ENCODE data around the gene CAPS.

The CAPS gene

GRCh38 chr19:5877427-5877826, 36.6 kb upstream of the CAPS start:
- Histone ChIP-seq H3K4me3 (replicated peaks; ENCODE audit: insufficient read depth, low read length) (no peak overlapping the region), H3K27me3 (ENCODE audit: insufficient read depth, poor library complexity, severe bottlenecking) (peaks cover 2% of the 10 kb centered on the region), H3K27ac (replicated peaks) (no peak overlapping the region)
- TF ChIP-seq SPI1 (IDR thresholded peaks at IDR 0.05; ENCODE audit: borderline replicate concordance, low read depth): no peak
- no peak for TF ChIP-seq GABPA (IDR thresholded peaks at IDR 0.05; ENCODE audit: low read depth)
- no peak for TF ChIP-seq CTCF (IDR thresholded peaks at IDR 0.05; ENCODE audit: insufficient read depth, low read length)
- TF ChIP-seq REST (IDR thresholded peaks at IDR 0.05; ENCODE audit: insufficient replicate concordance, low read depth): no peak
- TF ChIP-seq POLR2AphosphoS5 (IDR thresholded peaks at IDR 0.05; ENCODE audit: low read depth): no peak
- no peak for DNase-seq (ENCODE audit: low read depth in 1 of 2, low spot score in 1 of 2)

- Histone ChIP-seq H3K4me3 (replicated peaks; ENCODE audit: insufficient read depth, low read length) (no peak overlapping the region), H3K27me3 (ENCODE audit: insufficient read depth, poor library complexity, severe bottlenecking) (peaks cover 2% of the 10 kb centered on the region), H3K27ac (replicated peaks) (no peak overlapping the region)
- no peak for TF ChIP-seq GABPA (IDR thresholded peaks at IDR 0.05; ENCODE audit: low read depth)
- TF ChIP-seq POLR2AphosphoS5 (IDR thresholded peaks at IDR 0.05; ENCODE audit: low read depth): no peak
- no peak for TF ChIP-seq REST (IDR thresholded peaks at IDR 0.05; ENCODE audit: insufficient replicate concordance, low read depth)
- TF ChIP-seq SPI1 (IDR thresholded peaks at IDR 0.05; ENCODE audit: borderline replicate concordance, low read depth): no peak
- DNase-seq (ENCODE audit: low read depth in 1 of 2, low spot score in 1 of 2): no peak
Measured at GRCh38 chr19:5877882-5878281, 36.2 kb upstream of the CAPS start.

GRCh38 chr19:5880196-5880595, 33.9 kb upstream of the CAPS start:
- Histone ChIP-seq H3K27me3 (ENCODE audit: insufficient read depth, poor library complexity, severe bottlenecking) (peaks cover 2% of the 10 kb centered on the region), H3K27ac (replicated peaks) (no peak overlapping the region), H3K4me3 (replicated peaks; ENCODE audit: insufficient read depth, low read length) (no peak overlapping the region)
- DNase-seq (ENCODE audit: low read depth in 1 of 2, low spot score in 1 of 2): no peak
- TF ChIP-seq POLR2AphosphoS5 (IDR thresholded peaks at IDR 0.05; ENCODE audit: low read depth): no peak
- TF ChIP-seq GABPA (IDR thresholded peaks at IDR 0.05; ENCODE audit: low read depth): no peak
- TF ChIP-seq CTCF (IDR thresholded peaks at IDR 0.05; ENCODE audit: insufficient read depth, low read length): no peak
- no peak for TF ChIP-seq REST (IDR thresholded peaks at IDR 0.05; ENCODE audit: insufficient replicate concordance, low read depth)
- no peak for TF ChIP-seq SPI1 (IDR thresholded peaks at IDR 0.05; ENCODE audit: borderline replicate concordance, low read depth)
